Smooth muscle cell (in vitro differentiated cells): ENCODE results near the gene ENDOV. TPM values are rescaled to one million over a fixed set of nuclear protein-coding genes. Genes with fewer than 3 reads are reported as not detected.

Experiments
- DNase-seq: peaks from one replicate; lab custom pipeline; 2025; ENCODE audit not compliant: unreplicated experiment; lab: John Stamatoyannopoulos, UW
- H2AFZ ChIP-seq: fragments of 200-600 bp; sonication (generic); 2 replicates; pipeline ENCODE4 v1.6.0; 2016; ENCODE audit warnings: antibody characterized with exemption, low read depth, mild to moderate bottlenecking
- H3F3A ChIP-seq: fragments of 200-600 bp; sonication (generic); 2 replicates; pipeline ENCODE4 v1.6.0; 2017; ENCODE audit warnings: antibody characterized with exemption, low read depth
- H3K27ac ChIP-seq: fragments of 200-600 bp; sonication (generic); 2 replicates; pipeline ENCODE4 v1.5.1; 2016; ENCODE audit warnings: low read depth, mild to moderate bottlenecking
- H3K27me3 ChIP-seq: fragments of 200-600 bp; sonication (generic); 2 replicates; pipeline ENCODE4 v1.6.1; 2016; ENCODE audit warnings: low read depth, mild to moderate bottlenecking
- H3K36me3 ChIP-seq: fragments of 200-600 bp; sonication (generic); 2 replicates; pipeline ENCODE4 v1.5.1; 2016; ENCODE audit warnings: low read depth
- H3K4me1 ChIP-seq: fragments of 200-600 bp; sonication (generic); 2 replicates; pipeline ENCODE4 v1.5.1; 2016; ENCODE audit warnings: low read depth
- H3K4me2 ChIP-seq: fragments of 200-600 bp; sonication (generic); 2 replicates; pipeline ENCODE4 v1.6.0; 2016; ENCODE audit warnings: mild to moderate bottlenecking
- H3K4me3 ChIP-seq: fragments of 200-600 bp; sonication (generic); 2 replicates; pipeline ENCODE4 v1.5.1; 2016; ENCODE audit warnings: mild to moderate bottlenecking
- H3K79me2 ChIP-seq: fragments of 200-600 bp; sonication (generic); 2 replicates; pipeline ENCODE4 v1.6.0; 2016; ENCODE audit warnings: low read depth, mild to moderate bottlenecking
- H3K9ac ChIP-seq: fragments of 200-600 bp; sonication (generic); 2 replicates; pipeline ENCODE4 v1.6.0; 2016; ENCODE audit warnings: low read depth
- H3K9me3 ChIP-seq: fragments of 200-600 bp; sonication (generic); replicated peaks from 2 replicates; pipeline ENCODE4 v1.5.1; 2016; ENCODE audit warnings: low read depth
- H4K20me1 ChIP-seq: fragments of 200-600 bp; sonication (generic); 2 replicates; pipeline ENCODE4 v1.6.0; 2016; ENCODE audit warnings: low read depth
- CTCF ChIP-seq: fragments of 200-600 bp; sonication (generic); IDR thresholded peaks from 2 replicates; pipeline ENCODE4 v1.5.1; 2017; ENCODE audit warnings: borderline replicate concordance, mild to moderate bottlenecking, antibody characterized with exemption; ENCODE audit not compliant: insufficient read depth, poor library complexity, severe bottlenecking
- WGBS: methylation state at CpG from one replicate; pipeline ENCODE4 v1.1.7; 2016; ENCODE audit warnings: low lambda C conversion rate; 5-methylcytosine and 5-hydroxymethylcytosine counted together
- polyA plus RNA-seq: library from polyadenylated mRNA; unstranded; fragments of >200 nt; fragmentation: Nextera tagmentation; extraction: Ambion mirVana; gene quantifications from 2 replicates; pipeline ENCODE4 v1.2.1, GENCODE V29; 2016
- total RNA-seq: library from RNA; depleted of rRNA; stranded (reverse); fragments of >200 nt; gene quantifications from 2 replicates; pipeline ENCODE4 v1.2.3, GENCODE V29; 2014

Gene ENDOV
- total and polyA plus RNA-seq, 2 experiments from 2014 or later: 31.6 to 59.7 TPM

DNA sequence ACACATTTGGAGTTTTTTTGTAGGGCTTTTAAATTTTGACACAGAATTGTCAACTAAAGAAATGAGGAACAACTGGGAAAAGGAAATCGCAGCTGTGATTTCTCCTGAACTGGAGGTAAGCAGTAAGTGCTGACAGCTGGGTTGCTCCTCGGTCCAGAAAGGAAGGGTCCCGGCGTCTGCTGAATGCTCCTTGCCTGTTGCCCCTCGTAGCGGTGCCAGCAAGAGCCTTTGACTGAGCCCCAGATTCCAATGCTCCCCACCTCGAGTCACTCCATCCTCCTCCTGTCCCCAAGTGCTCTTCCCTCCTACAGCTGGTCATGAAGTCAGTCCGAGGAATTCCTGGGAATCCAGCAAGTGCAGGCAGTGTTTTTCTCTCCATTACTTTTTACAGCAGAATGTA lies 32.0 kb upstream of the ENDOV start:
- H3K36me3 ChIP-seq: peaks cover 3% of the 10 kb centered on the region
- TF ChIP-seq CTCF: no peak

GRCh38 chr17:80384078-80384960 lies 30.6 kb upstream of the ENDOV start:
- Histone ChIP-seq H3K4me2 (no peak overlapping the region), H3F3A (no peaks in the 10 kb centered on the region), H3K9me3 (no peaks in the 10 kb centered on the region), H3K36me3 (no peaks in the 10 kb centered on the region), H4K20me1 (no peaks in the 10 kb centered on the region), H3K27me3 (no peaks in the 10 kb centered on the region), H2AFZ (no peak overlapping the region), H3K79me2 (no peaks in the 10 kb centered on the region), H3K27ac (no peak overlapping the region), H3K4me1 (no peaks in the 10 kb centered on the region), H3K4me3 (no peak overlapping the region), H3K9ac (no peak overlapping the region)
- no peak for DNase-seq
- whole genome bisulfite sequencing: 95% methylated on average over 24 of the region's 24 CpGs
- no peak for TF ChIP-seq CTCF

More for the DNA sequence above, 32.0 kb upstream of the ENDOV start:
- H3K4me2 ChIP-seq: no peak overlapping the region
- 97% methylated on average over 8 of the region's 8 CpGs for WGBS
- no peak overlapping the region for H3K27ac ChIP-seq
- H3K4me3 ChIP-seq: no peak overlapping the region
- no peaks in the 10 kb centered on the region for H3K79me2 ChIP-seq
- H2AFZ ChIP-seq: no peak overlapping the region
- no peak for DNase-seq
- no peaks in the 10 kb centered on the region for H3K4me1 ChIP-seq
- no peaks in the 10 kb centered on the region for H3K9me3 ChIP-seq
- no peak overlapping the region for H3K9ac ChIP-seq
- no peaks in the 10 kb centered on the region for H3K27me3 ChIP-seq
- no peaks in the 10 kb centered on the region for H4K20me1 ChIP-seq
- H3F3A ChIP-seq: no peaks in the 10 kb centered on the region

- H3K4me1 ChIP-seq: no peaks in the 10 kb centered on the region
- no peak overlapping the region for H2AFZ ChIP-seq
- H3K9ac ChIP-seq: no peak overlapping the region
- WGBS: 94% methylated on average over 9 of the region's 9 CpGs
- TF ChIP-seq CTCF: no peak
- H4K20me1 ChIP-seq: no peaks in the 10 kb centered on the region
- no peak overlapping the region for H3K4me3 ChIP-seq
- no peaks in the 10 kb centered on the region for H3K9me3 ChIP-seq
- no peaks in the 10 kb centered on the region for H3K27me3 ChIP-seq
- no peaks in the 10 kb centered on the region for H3K79me2 ChIP-seq
- no peak overlapping the region for H3K27ac ChIP-seq
- no peak overlapping the region for H3K4me2 ChIP-seq
- DNase-seq: no peak
- no peaks in the 10 kb centered on the region for H3F3A ChIP-seq
- H3K36me3 ChIP-seq: no peaks in the 10 kb centered on the region
Observed at GRCh38 chr17:80385046-80385445, 29.9 kb upstream of the ENDOV start.

DNA sequence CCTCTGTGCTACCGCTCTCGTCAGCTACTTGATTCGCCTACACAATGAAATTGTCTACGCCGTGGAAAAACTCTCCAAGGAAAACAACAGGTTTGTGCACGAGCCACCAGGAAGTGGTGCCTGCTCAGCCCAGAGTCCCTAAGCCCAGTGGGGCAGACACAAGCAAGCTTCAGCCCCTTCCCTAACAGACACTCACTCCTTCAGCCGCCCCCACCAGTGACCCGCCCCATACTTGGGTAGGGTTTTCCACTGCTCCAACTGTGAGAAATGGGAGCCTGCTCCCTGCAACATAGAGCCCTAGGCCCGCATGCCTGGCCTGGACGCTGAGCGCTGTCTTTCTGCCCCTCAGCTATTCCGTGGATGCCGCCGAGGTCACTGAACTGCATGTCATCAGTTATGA lies 28.6 kb upstream of the ENDOV start:
- Histone ChIP-seq H3K79me2 (no peaks in the 10 kb centered on the region), H3K36me3 (no peaks in the 10 kb centered on the region), H3K4me2 (no peak overlapping the region), H3K27ac (no peak overlapping the region), H3K4me1 (no peaks in the 10 kb centered on the region), H3K9ac (no peak overlapping the region), H4K20me1 (no peaks in the 10 kb centered on the region), H2AFZ (no peak overlapping the region), H3K27me3 (no peaks in the 10 kb centered on the region), H3K9me3 (no peaks in the 10 kb centered on the region), H3F3A (no peaks in the 10 kb centered on the region), H3K4me3 (no peak overlapping the region)
- 98% methylated on average over 14 of the region's 14 CpGs for WGBS
- no peak for DNase-seq
- TF ChIP-seq CTCF: no peak
